Measurements from ENCODE around the gene TNC.

The TNC gene

DNA sequence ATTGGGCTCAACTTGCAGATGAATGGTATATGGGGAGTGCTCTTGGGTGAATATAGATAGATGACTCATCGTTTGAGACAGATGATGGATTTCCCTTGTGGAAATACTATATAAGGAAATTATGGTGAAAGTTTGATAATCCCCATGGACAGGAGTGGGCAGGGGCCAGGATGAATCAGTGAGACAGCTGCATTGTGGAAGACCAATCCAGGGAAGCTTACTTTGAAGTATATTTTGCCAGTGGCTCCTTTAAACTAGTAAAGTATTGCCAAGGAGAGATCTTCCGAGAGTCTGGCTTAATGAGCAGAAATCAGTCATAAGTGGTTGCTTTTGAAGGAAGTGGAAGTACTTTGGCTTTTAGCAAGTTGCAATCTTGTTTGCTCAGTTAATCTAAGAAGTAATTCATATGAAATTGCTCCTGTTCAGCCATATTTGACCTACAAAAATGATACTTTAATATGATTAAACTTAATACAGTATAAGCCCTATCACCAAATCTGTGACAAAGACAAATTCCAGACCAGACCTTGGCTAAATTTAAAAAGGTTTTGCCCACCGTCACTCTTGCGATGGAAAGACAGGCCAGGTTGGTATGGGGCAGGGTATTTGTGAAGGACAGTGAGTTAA, 9.3 kb upstream of the TNC start:
- H3K27ac ChIP-seq = peak overlapping the region in 1 of 11 experiments; percentile 14; a peak in 2 of 22 replicates
- H3K9me3 ChIP-seq (replicated peaks in 1 of 11) = peaks cover 0 to 11% (median 0%) of the 10 kb centered on the region in 11 experiments; a peak in 7 of 22 replicates
- H3K9ac ChIP-seq = no peak overlapping the region
- H3K4me2 ChIP-seq = peak overlapping the region in 9 of 11 experiments; percentile 22 to 60 (median 47); a peak in 18 of 22 replicates
- no peaks in the 10 kb centered on the region for H3K36me3 ChIP-seq
- peaks cover 0 to 1% (median 0%) of the 10 kb centered on the region in 11 experiments; a peak in 1 of 22 replicates for H4K20me1 ChIP-seq
- peaks cover 6 to 20% (median 15%) of the 10 kb centered on the region in 10 experiments for H3K4me1 ChIP-seq
- TF ChIP-seq Cebpa-rat (IDR thresholded peaks at IDR 0.05) = no peak
- peaks cover 0 to 4% (median 0%) of the 10 kb centered on the region in 11 experiments; a peak in 8 of 22 replicates for H3K27me3 ChIP-seq
- no peak overlapping the region for H3K4me3 ChIP-seq

DNA sequence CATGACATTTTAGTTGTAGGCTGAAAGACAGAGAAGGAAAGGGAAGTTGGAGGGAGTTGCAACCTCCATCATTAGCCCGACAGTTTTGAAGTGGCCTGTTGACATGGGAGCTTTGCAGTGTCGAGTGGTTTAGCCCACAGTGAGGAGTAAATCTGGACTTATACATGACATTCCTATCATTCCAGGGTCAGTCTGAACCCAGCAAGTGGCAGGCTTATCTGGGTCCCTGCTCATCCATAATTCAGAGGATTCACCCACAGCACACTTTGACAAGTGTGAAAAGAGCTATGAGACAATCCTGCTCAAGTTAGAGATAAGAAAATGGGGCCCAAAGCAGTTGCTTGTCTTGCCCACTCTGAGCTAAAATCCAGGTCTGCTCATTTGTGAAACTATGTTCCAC, 8.4 kb upstream of the TNC start:
- peak overlapping the region in 3 of 11 experiments; percentile 48 to 60 (median 58); a peak in 4 of 22 replicates for H3K4me2 ChIP-seq
- TF ChIP-seq Cebpa-rat (IDR thresholded peaks at IDR 0.05) = no peak

DNA sequence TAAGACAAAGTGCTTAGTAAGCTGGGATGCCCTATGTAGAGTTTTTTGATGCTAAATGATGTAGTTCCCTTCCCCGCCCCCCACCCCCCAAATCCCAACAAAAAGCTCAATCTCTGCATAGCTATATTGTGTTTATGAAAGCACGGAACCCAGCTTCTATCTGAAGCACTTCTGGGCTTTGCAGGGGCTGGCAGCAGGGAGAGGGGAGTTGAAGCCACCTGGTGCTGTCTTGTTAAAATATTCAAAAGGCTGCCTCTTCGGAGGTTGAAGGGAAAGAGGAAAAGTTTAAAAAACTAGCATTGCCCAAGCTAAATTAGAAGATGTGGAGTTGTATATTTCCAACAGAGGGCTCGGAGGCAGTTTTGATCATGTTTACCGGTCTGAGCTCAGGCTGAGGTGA, 5.0 kb upstream of the TNC start:
- Histone ChIP-seq H3K27me3 (peaks cover 10 to 14% (median 12%) of the 10 kb centered on the region in 11 experiments), H3K36me3 (no peaks in the 10 kb centered on the region), H3K4me2 (no peak overlapping the region), H4K20me1 (no peaks in the 10 kb centered on the region), H3K4me3 (no peak overlapping the region), H3K9ac (no peak overlapping the region), H3K27ac (no peak overlapping the region), H3K4me1 (peaks cover 0 to 27% (median 12%) of the 10 kb centered on the region in 10 experiments; a peak in 17 of 20 replicates), H3K9me3 (replicated peaks in 1 of 11) (peaks cover 0 to 11% (median 0%) of the 10 kb centered on the region in 11 experiments; a peak in 7 of 22 replicates)
- TF ChIP-seq Cebpa-rat (IDR thresholded peaks at IDR 0.05) = no peak

More for the DNA sequence above, 8.4 kb upstream of the TNC start:
- Histone ChIP-seq H3K9ac (no peak overlapping the region), H3K27ac (no peak overlapping the region), H3K36me3 (no peaks in the 10 kb centered on the region), H3K9me3 (replicated peaks in 1 of 11) (peaks cover 0 to 11% (median 0%) of the 10 kb centered on the region in 11 experiments; a peak in 7 of 22 replicates), H3K4me3 (no peak overlapping the region), H3K27me3 (no peaks in the 10 kb centered on the region; a peak in 1 of 22 replicates), H3K4me1 (peaks cover 0 to 14% (median 12%) of the 10 kb centered on the region in 10 experiments; a peak in 17 of 20 replicates), H4K20me1 (no peaks in the 10 kb centered on the region)

DNA sequence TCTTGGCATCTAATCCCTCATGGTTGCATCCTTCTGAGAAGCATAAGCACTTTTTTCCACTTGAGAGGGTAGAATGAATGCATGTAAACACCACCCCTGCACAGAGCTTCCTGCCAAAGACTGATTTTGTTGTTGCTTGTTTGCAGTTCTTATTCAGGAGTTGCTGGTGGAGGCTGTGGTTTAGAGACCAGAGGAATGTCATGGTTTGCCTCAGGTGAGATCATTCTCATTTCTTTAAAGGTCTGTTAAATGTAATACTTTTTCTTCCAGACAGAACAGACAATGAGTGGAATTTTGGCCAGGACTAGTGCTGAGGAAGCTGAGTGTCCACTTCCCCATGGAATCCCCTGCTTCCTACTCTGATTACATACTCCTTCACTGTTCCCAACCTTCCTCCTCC, 3.2 kb upstream of the TNC start:
- H3K9ac ChIP-seq = no peak overlapping the region
- H3K27me3 ChIP-seq = peaks cover 20 to 31% (median 29%) of the 10 kb centered on the region in 11 experiments
- H3K4me3 ChIP-seq = no peak overlapping the region
- H3K36me3 ChIP-seq = no peaks in the 10 kb centered on the region
- H3K27ac ChIP-seq = no peak overlapping the region
- peaks cover 0 to 19% (median 0%) of the 10 kb centered on the region in 10 experiments; a peak in 3 of 20 replicates for H3K4me1 ChIP-seq
- no peak for TF ChIP-seq Cebpa-rat (IDR thresholded peaks at IDR 0.05)
- H3K9me3 ChIP-seq (replicated peaks in 1 of 11) = peaks cover 0 to 11% (median 0%) of the 10 kb centered on the region in 11 experiments; a peak in 7 of 22 replicates
- no peaks in the 10 kb centered on the region for H4K20me1 ChIP-seq
- no peak overlapping the region for H3K4me2 ChIP-seq

DNA sequence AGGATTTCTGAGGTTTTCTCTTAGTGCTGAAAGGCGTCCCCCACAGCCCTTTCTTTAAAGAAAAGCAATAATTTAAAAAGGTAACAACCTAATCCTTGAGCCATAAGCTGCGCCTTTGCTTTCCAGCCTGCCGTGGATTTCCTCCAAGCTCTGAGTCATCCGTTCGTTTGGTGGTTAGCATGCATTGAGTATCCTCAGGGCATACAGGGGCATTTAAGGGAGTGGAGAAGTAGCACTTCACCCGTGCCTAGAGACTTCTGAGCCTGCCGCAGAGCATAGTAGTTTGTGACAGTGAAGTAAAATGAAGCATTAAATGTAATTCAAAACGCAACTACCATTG, 892 bp upstream of the TNC start:
- no peak for TF ChIP-seq Cebpa-rat (IDR thresholded peaks at IDR 0.05)
- H3K27ac ChIP-seq = no peak overlapping the region
- no peaks in the 10 kb centered on the region for H3K36me3 ChIP-seq
- H3K4me1 ChIP-seq = peaks cover 0 to 31% (median 0%) of the 10 kb centered on the region in 10 experiments; a peak in 3 of 20 replicates
- H4K20me1 ChIP-seq = no peaks in the 10 kb centered on the region
- no peak overlapping the region for H3K9ac ChIP-seq
- no peaks in the 10 kb centered on the region for H3K9me3 ChIP-seq (replicated peaks in 1 of 11)
- H3K27me3 ChIP-seq = peaks cover 20 to 33% (median 29%) of the 10 kb centered on the region in 11 experiments
- H3K4me3 ChIP-seq = no peak overlapping the region
- H3K4me2 ChIP-seq = 0 out of 22 replicates have a peak overlapping the region, but pooled peaks of 1 of the 11 experiments have one; percentile 38

DNA sequence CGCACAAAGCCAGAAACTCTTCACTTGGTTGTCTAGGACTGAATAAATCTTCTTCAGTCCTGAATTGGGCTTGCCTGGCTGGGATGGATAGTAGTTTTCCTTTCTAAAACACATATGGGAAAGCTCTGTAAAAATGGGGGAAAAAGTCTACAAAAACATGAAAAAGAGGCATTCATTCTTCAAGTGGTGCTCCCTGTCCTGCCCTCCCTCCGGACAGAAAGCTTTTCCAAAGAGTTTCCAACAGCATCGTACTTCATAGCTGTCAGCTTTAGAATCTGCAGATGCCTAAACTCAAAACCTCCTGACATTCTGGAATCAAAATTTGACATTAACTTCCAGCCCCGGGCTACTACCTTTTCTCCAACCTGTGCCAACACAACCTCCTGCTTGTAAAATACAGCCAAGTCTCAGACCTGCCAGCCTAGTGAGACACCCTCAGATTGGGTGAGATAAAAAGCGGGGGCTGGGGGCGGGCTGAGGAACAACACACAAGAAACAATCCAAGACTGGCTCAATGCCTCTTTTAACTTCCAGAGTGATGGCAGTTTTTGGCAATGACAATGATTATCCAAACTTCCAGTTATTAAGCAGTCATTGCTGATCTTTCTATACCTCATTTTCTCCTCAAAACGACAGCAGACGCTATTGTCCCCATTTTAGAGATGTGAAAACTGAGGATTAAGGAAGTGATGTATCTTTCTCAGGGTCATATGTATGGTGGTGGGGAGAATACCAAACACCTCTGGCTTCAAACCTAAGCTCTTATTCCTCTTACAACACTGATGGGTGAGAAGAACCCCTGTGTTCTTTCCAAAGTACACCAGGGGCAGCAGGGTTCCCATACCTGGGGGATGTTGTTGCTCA, 1.3 kb downstream of the TNC start:
- TF ChIP-seq Cebpa-rat (IDR thresholded peaks at IDR 0.05) = no peak
- no peak overlapping the region for H3K4me3 ChIP-seq
- no peak overlapping the region for H3K9ac ChIP-seq
- no peaks in the 10 kb centered on the region for H3K36me3 ChIP-seq
- H3K27ac ChIP-seq = no peak overlapping the region
- peaks cover 20 to 33% (median 29%) of the 10 kb centered on the region in 11 experiments for H3K27me3 ChIP-seq
- peak overlapping the region in 2 of 11 experiments; percentile 15 to 44; a peak in 4 of 22 replicates for H3K4me2 ChIP-seq
- no peaks in the 10 kb centered on the region for H4K20me1 ChIP-seq
- no peaks in the 10 kb centered on the region for H3K9me3 ChIP-seq (replicated peaks in 1 of 11)
- H3K4me1 ChIP-seq = peaks cover 0 to 31% (median 0%) of the 10 kb centered on the region in 10 experiments; a peak in 3 of 20 replicates

DNA sequence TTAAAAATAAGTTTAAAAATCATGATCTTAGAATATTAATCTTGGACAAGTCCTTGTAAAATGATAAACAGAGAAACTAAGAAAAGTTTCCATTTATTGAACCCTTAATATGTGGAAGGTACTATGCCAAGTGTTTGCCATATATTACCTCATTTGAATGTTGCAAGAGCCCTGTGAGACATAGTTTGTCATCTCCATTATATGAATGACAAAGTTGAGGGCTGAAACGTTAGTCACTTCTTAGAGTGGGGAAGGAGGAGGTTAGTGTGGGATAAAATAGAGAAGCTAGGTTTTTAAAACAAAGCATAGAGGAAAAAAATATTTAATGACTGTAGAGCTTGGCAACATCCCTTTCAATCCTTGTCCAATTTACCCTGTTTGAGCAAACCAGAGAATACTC, 2.0 kb downstream of the TNC start:
- no peak for TF ChIP-seq Cebpa-rat (IDR thresholded peaks at IDR 0.05)
- H3K4me1 ChIP-seq = peaks cover 0 to 31% (median 0%) of the 10 kb centered on the region in 10 experiments; a peak in 3 of 20 replicates
- no peak overlapping the region for H3K4me3 ChIP-seq
- H3K27ac ChIP-seq = no peak overlapping the region
- H3K36me3 ChIP-seq = no peaks in the 10 kb centered on the region
- H3K4me2 ChIP-seq = peak overlapping the region in 2 of 11 experiments; percentile 15 to 44; a peak in 4 of 22 replicates
- no peak overlapping the region for H3K9ac ChIP-seq
- H3K27me3 ChIP-seq = peaks cover 20 to 33% (median 29%) of the 10 kb centered on the region in 11 experiments
- H3K9me3 ChIP-seq (replicated peaks in 1 of 11) = no peaks in the 10 kb centered on the region
- no peaks in the 10 kb centered on the region for H4K20me1 ChIP-seq

DNA sequence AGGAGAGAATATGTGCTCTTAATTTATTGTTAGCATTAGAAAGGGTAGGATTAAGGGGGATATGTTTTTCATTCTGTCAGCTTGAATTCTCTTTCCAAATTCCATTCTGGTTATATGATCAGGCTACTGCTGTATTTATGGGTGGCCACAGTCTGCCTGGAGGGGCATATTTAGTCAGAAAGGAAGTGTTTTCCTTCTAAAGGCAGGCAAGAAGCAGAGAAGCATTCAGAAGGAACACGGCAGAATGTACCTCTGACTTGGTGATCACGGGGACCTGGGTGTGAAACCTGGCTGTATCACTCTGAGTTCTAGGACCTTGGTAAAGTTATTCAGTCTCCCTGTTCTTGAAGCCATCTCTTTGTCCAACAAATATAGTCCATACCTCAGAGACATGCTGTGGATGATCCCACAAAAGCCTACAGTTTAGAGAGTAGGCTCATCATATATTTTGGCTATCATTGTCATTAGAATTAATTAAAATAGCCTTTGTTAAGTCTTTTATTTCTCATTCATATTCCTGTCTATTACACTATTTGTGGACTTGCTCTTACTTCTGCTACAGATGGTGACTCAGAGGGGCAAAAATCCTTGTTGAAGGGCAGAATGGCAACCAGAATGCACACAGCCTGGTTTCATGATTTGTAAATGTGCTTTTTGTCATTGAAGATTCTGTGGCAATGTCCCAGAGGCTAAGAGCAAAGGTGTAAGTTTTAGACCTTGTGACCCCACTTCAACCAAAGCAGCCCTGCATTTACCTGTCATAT, 2.7 kb downstream of the TNC start:
- H3K4me2 ChIP-seq = peak overlapping the region in 1 of 11 experiments; percentile 44; a peak in 2 of 22 replicates

More for the DNA sequence above, 2.7 kb downstream of the TNC start:
- H4K20me1 ChIP-seq = no peaks in the 10 kb centered on the region
- peaks cover 20 to 33% (median 29%) of the 10 kb centered on the region in 11 experiments for H3K27me3 ChIP-seq
- H3K4me1 ChIP-seq = peaks cover 0 to 31% (median 0%) of the 10 kb centered on the region in 10 experiments; a peak in 3 of 20 replicates
- no peaks in the 10 kb centered on the region for H3K9me3 ChIP-seq (replicated peaks in 1 of 11)
- H3K9ac ChIP-seq = no peak overlapping the region
- no peaks in the 10 kb centered on the region for H3K36me3 ChIP-seq
- TF ChIP-seq Cebpa-rat (IDR thresholded peaks at IDR 0.05) = no peak
- no peak overlapping the region for H3K4me3 ChIP-seq
- no peak overlapping the region for H3K27ac ChIP-seq
